HG03175 (cell line): Measurements from ENCODE around the gene HTT-AS.
"Not testable (repeated sequence)": the region's sequence is repeated elsewhere in the genome, so short reads cannot be mapped to it uniquely, and the experiment has no call there.

Source experiments
- ATAC-seq: cut with Tn5 transposase; IDR thresholded peaks from one replicate; pipeline ENCODE4 v1.9.1; 2021; ENCODE audit warnings: mild to moderate bottlenecking, moderate library complexity; ENCODE audit not compliant: unreplicated experiment

HTT-AS gene

DNA sequence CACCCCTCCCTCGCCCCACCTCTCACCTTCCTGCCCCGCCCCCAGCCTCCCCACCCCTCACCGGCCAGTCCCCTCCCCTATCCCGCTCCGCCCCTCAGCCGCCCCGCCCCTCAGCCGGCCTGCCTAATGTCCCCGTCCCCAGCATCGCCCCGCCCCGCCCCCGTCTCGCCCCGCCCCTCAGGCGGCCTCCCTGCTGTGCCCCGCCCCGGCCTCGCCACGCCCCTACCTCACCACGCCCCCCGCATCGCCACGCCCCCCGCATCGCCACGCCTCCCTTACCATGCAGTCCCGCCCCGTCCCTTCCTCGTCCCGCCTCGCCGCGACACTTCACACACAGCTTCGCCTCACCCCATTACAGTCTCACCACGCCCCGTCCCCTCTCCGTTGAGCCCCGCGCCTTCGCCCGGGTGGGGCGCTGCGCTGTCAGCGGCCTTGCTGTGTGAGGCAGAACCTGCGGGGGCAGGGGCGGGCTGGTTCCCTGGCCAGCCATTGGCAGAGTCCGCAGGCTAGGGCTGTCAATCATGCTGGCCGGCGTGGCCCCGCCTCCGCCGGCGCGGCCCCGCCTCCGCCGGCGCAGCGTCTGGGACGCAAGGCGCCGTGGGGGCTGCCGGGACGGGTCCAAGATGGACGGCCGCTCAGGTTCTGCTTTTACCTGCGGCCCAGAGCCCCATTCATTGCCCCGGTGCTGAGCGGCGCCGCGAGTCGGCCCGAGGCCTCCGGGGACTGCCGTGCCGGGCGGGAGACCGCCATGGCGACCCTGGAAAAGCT is at the start of gene HTT-AS, which contains the start of gene HTT:
TSS of gene HTT-AS (minus strand) at position 461 of the 768 bp plus-strand sequence.
TSS of gene HTT (plus strand) at position 604 of the 768 bp plus-strand sequence. CDS start at position 749, 145 bp downstream.
- peak; percentile 75 for ATAC-seq

DNA sequence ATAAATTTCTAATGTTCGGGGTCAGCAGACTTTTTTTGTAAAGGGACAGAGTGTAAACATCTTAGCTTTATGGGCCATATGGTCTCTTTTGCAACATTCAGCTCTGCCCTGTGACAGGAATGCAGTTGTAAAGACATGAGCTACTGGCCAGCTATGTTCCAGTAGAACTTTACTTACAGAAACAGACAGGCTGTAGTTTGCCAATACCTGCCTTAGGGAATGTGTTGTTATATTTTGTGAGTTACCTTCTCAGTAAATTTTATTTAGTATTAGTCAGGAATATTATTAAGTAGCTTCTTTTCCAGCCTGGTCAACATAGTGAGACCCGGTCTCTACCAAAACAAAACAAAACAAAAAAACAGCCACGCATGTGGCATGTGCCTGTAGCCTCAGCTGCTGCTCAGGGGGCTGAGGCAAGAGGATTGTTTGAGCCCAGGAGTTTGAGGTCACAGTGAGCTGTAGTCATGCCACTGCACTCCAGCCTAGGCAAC is 48.9 kb upstream of the HTT-AS start:
- no peak for ATAC-seq

- ATAC-seq = no peak
Measured at GRCh38 chr4:3122081-3122563, 47.8 kb upstream of the HTT-AS start.

GRCh38 chr4:3121596-3121995 is 47.3 kb upstream of the HTT-AS start:
- ATAC-seq = no peak

DNA sequence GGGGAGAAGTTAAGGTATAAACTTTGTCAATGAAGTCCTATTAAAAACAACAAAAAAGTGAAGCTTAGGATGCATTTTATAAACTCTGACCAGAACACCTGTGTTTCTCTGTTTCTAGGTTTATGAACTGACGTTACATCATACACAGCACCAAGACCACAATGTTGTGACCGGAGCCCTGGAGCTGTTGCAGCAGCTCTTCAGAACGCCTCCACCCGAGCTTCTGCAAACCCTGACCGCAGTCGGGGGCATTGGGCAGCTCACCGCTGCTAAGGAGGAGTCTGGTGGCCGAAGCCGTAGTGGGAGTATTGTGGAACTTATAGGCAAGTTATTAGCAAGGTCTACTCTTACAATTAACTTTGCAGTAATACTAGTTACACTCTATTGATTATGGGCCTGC is 46.8 kb upstream of the HTT-AS start:
- ATAC-seq = no peak

DNA sequence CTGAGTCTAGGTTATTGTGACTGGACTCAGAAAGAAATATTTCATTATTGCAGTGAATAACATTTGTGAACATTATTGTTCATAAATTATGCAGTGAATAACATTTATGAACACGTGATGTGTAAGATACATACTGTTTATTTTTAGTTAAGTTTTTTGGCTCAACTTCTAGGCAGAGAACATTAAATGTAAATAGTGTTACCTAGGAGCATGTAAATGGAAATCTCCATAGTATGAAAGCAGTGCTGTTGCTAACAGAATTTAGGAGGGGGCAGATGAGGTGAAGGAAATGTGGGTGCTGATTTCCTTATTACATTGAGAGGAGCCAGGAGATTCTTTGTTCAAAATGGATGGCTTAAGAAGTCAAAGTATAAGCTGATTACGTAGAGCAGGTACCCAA is 45.1 kb upstream of the HTT-AS start:
- no peak for ATAC-seq

DNA sequence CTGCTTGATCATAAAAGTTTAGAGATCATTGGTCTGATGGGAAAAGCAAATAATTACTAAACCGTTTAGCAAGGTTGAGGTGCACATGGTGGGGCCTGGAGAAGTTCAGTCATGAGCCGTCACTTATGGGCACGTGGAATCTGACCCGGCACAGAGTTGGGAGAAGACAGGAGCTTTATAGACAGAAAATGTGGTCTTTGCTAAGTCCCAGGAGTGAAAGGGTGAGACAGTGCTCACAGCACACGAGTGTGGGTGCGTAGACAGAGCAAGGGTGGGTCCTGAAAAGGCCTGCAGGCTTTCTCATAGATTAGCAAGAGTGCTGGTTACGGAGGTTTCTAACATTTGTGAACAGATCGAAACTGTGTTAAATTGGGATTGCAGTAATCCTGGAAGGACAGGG is 44.0 kb upstream of the HTT-AS start:
- no peak for ATAC-seq

DNA sequence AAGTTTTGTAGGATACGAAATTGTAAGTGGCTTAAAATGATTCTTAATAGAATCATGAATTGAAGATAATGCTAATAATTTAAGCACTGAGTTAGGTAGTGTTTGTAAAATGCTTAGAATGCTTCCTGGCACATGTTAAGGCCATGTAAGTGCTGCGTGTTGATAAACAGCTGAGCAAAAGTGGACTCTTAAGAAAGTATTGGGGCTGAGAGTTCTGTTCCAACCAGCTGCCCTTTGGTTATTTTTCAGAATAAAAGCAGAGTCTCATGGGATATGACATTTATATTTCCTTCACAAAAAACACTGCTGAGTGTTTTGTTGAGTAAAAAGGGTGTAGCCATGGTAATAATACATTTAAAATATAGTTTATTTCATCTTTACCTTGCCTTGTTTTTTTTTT is 42.6 kb upstream of the HTT-AS start:
- ATAC-seq = no peak

- no peak for ATAC-seq
Measured at GRCh38 chr4:3115637-3116270, 41.4 kb upstream of the HTT-AS start.

DNA sequence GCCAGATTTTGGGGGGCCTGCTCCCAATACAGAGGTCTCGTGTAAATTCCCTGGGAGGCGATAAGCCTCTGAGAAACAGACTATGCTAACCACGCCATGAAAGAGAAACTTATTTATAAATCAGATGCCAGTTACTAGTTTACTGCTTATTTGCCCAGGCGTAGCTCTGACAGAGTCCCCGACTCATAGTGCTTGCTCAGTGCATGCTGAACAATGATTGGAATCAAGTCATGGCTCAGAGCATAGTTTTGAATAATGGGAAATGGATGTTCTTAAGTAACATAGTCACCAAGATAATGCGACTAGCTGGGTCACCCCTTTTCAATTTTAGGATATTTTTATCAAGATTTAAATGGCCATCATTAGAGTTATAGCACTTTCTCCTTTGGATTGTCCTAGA is 40.0 kb upstream of the HTT-AS start:
- ATAC-seq = no peak

DNA sequence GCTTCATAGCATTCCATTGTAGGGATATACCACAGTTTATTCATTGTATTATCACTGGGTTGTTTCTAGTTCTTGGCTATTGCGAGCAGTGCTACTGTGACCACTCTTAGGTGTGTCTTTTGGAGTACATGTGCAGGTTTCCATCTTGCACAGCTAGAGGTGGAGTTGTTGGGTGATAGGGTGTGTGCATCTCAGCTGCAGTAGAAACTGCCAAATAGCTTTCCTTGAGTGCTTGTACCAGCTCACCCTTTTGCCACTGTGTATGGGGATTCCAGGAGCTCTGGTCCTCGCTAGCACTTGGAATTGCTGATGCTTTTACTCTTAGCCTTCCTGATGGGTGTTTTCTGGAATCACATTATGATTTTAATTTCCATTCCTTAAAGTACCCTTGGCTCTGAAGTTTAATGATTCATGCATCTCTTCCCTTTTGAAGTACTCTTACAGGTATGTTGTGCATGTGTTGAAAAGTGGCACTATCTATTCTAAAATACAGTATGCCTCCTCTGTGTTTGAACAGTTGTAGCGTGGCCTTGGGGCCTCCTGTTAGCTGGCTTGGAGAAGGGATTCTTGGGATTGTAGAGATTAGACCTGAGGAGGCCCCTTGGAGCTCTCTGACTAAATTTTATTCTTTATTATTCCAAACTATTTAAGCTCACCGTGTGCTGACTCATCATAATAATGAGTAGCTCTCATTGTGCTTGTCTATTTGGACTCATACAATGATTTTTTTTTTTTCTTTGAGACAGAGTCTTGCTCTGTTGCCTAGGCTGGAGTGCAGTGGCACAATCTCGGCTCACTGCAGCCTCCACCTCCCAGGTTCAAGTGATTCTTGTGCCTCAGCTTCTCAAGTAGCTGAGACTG is 38.5 kb upstream of the HTT-AS start:
- no peak for ATAC-seq

DNA sequence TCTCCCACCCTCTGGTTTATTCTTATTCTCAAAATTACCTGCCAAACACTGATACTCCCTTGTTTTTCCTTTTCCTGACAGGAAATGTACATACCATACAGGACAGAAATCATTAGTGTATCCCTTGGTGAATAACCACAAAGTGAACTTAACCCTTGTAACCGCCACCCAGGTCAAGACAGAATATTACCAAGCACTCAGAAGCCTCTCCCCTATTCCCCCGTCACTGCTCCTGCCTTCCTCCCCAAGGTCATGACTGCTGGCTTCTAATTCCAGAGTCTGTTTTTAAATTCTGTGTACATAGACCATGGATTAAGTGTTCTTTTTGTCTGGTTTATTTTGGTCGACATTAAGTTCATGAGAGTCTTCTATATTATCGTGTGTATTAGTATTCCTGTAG is 37.9 kb upstream of the HTT-AS start:
- no peak for ATAC-seq

- ATAC-seq = no peak
Measured at GRCh38 chr4:3111461-3111860, 37.1 kb upstream of the HTT-AS start.

GRCh38 chr4:3108211-3108610 is 33.9 kb upstream of the HTT-AS start:
- no peak for ATAC-seq

DNA sequence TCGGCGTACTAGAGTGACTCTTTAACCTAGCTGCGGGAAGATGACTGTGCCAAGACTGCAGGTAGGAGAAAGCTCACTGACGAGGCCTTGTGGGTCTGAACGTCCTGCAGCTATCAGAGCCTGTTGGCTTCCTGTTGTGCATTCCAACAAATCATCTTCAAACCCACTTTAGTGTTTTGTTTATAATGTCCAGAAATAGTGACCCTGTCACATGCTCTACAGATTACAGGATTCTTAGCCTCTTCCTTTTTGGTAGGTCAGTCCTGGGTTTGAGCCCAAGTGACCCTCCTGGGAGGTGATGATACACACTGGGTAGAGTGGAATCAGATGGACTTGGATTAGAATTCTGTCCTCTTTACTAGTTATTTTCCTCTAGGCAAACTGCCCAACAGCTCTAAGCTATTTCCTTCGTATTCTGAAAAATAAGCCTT is 33.4 kb upstream of the HTT-AS start:
- no peak for ATAC-seq

- no peak for ATAC-seq
Measured at GRCh38 chr4:3107271-3107670, 32.9 kb upstream of the HTT-AS start.

GRCh38 chr4:3106339-3107186 is 32.2 kb upstream of the HTT-AS start:
- ATAC-seq = peak; percentile 94

DNA sequence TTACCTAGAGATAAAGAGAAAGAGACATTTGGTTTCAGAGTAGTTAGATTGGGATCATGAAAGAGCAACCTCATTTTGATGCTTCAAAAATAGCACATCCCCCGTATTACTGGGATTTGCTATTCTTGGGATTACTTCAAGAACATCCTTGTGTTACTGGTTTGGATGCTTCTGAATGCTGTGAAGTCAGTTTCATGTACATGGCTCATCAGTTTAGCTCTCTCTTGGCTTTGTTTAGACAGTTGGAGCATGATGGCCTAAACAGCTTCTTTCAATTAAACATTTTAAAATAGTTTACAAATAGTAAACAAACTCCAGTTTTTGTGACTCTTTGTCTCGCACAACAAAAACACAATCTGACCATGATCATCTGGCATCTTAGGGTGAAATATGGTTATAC is 24.0 kb upstream of the HTT-AS start:
- no peak for ATAC-seq

GRCh38 chr4:3096202-3096601 is 21.9 kb upstream of the HTT-AS start:
- ATAC-seq = no peak

DNA sequence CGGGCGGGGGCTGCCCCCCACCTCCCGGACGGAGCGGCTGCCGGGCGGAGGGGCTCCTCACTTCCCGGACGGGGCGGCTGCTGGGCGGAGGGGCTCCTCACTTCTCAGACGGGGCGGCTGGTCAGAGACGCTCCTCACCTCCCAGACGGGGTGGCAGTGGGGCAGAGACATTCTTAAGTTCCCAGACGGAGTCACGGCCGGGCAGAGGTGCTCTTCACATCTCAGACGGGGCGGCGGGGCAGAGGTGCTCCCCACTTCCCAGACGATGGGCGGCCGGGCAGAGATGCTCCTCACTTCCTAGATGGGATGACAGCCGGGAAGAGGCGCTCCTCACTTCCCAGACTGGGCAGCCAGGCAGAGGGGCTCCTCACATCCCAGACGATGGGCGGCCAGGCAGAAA is 20.4 kb upstream of the HTT-AS start:
- ATAC-seq = not testable (repeated sequence)
